GM13977 (cell line): Measurements from ENCODE around the gene CFB.
A peak's percentile ranks its signal among the peaks of the same experiment; 100 is the strongest.
"Not testable (repeated sequence)": the region's sequence is repeated elsewhere in the genome, so short reads cannot be mapped to it uniquely, and the experiment has no call there.

Source experiments
- DNase-seq: peaks from one replicate; pipeline ENCODE4 v3.0.0; 2012; ENCODE audit warnings: low spot score
- in situ Hi-C: fragments of 300-500 bp; cut with MboI; formaldehyde crosslinking; loops from one replicate; pipeline ENCODE4 v1.12.0; 2022; ENCODE audit warnings: low sequenced_read_pairs, low pct_unique_long_range_greater_than_20kb, mixed read lengths, inconsistent platforms; ENCODE audit not compliant: unreplicated experiment
- TF ChIP-seq, protein P1 (sequence below): IDR thresholded peaks from 2 replicates; pipeline ENCODE4 v1.5.1; 2012; ENCODE audit warnings: mild to moderate bottlenecking, control low read depth; ENCODE audit not compliant: insufficient read depth; ENCODE audit errors: extremely low read depth, missing control alignments

CFB gene

GRCh38 chr6:31970604-31971271 lies 24.8 kb downstream of the CFB start:
- no peak for DNase-seq
- in situ Hi-C loops, result no loop called here
- TF ChIP-seq, protein P1, sequence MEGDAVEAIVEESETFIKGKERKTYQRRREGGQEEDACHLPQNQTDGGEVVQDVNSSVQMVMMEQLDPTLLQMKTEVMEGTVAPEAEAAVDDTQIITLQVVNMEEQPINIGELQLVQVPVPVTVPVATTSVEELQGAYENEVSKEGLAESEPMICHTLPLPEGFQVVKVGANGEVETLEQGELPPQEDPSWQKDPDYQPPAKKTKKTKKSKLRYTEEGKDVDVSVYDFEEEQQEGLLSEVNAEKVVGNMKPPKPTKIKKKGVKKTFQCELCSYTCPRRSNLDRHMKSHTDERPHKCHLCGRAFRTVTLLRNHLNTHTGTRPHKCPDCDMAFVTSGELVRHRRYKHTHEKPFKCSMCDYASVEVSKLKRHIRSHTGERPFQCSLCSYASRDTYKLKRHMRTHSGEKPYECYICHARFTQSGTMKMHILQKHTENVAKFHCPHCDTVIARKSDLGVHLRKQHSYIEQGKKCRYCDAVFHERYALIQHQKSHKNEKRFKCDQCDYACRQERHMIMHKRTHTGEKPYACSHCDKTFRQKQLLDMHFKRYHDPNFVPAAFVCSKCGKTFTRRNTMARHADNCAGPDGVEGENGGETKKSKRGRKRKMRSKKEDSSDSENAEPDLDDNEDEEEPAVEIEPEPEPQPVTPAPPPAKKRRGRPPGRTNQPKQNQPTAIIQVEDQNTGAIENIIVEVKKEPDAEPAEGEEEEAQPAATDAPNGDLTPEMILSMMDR, result no peak

DNA sequence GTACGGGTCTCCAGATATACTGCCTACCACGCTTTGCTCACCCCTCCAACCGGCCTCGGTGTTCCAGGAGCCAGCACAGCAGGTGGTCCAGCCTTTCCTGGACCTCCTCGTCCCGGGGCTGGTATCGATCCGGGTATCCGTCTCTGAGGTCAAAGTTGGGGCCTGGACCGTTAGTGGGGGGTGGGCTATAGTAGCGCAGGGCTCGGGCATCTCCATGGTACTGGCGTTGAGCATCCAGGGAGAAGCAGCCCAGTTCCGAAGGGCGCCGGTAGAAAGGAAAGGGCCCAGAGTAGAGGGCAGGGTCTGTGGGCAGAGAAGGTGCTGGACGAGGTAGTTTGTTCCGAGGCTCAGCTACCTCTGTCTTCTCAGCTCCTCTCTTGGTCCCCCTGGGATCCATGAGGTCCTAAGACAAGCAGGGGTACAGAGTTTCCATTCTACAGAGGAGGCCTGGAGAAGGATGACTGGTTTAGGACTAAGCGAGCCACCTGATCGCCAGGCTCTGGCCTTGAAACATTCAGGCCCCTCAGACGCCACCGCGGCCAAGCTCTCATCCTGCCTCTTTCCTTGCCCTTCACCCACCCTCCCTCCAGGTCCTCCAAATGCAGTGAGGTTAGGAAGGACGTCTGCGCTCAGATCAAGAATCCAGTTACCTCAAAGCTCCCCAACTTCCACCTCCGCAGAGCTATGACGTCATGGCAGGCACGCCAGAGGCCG lies 25.5 kb downstream of the CFB start:
- in situ Hi-C loops, result no loop called here
- TF ChIP-seq, protein P1, result no peak
- DNase-seq, result no peak

DNA sequence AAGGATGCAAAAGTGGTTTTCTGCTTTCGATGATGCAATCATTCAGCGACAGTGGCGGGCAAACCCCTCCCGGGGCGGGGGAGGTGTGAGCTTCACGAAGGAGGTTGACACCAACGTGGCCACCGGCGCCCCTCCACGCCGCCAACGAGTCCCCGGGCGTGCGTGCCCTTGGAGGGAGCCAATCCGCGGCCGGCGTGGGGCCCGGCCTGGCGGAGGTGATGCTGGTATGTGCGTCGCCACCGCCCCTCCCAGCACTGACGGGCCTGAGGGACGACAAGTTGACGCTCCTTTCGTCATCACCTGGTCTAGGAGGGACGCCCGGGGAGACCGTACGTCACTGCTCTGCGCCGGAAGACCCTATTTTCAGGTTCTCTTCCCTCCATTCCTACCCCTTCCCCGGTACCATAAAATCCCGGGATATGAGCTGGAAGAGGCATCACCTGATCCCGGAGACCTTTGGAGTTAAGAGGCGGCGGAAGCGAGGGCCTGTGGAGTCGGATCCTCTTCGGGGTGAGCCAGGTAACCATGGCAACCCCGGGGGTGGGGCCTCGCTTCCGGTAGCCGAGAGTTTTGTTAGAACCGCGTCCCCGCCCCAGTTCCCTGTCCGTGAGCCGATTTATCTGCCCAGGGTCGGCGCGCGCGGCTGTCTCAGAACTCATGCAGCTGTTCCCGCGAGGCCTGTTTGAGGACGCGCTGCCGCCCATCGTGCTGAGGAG lies 26.3 kb downstream of the CFB start, which contains the start of gene DXO:
Gene DXO (minus strand): TSS at position 146 of the 716 bp plus-strand sequence. CDS start 463 bp downstream, outside the sequence.
- TF ChIP-seq, protein P1, result no peak
- in situ Hi-C loops, result no loop called here
- peak; percentile 99 for DNase-seq

GRCh38 chr6:31972709-31973350 lies 26.9 kb downstream of the CFB start:
- TF ChIP-seq, protein P1, result no peak
- no peak for DNase-seq
- in situ Hi-C loops, result no loop called here

GRCh38 chr6:31976065-31976464 lies 30.2 kb downstream of the CFB start:
- in situ Hi-C loops, DNase-seq: not testable (repeated sequence)

GRCh38 chr6:31977816-31978431 lies 32.0 kb downstream of the CFB start:
- in situ Hi-C loops, result no loop called here
- TF ChIP-seq, protein P1, result no peak
- DNase-seq, result no peak
